OCI-LY7 (cell line): ENCODE data around the gene C6orf132. TPM values are rescaled to one million over a fixed set of nuclear protein-coding genes. Genes with fewer than 3 reads are reported as not detected.

Experiments
- BruUV-seq: library from RNA; stranded (reverse); fragments of 400-500 nt; replicated peaks from 2 replicates; lab custom pipeline; 2021; lab: Mats Ljungman, UMichigan
- CTCF ChIA-PET: fragments of 300-600 bp; sonication (Branson Sonifier 250); formaldehyde crosslinking; loops from one replicate; lab custom pipeline; 2022; ENCODE audit warnings: antibody characterized with exemption; ENCODE audit not compliant: unreplicated experiment; lab: Charles Lee
- POLR2A ChIA-PET: fragments of 300-600 bp; sonication (Branson Sonifier 250); formaldehyde crosslinking; loops from one replicate; lab custom pipeline; 2022; ENCODE audit warnings: antibody characterized with exemption; lab: Charles Lee
- DNase-seq: peaks from one replicate; pipeline ENCODE4 v3.0.0-alpha.2; 2015; ENCODE audit warnings: low spot score
- H2AFZ ChIP-seq: fragments of 200-600 bp; sonication (generic), shearing (Covaris generic); 2 replicates; pipeline ENCODE4 v1.6.1; 2014; ENCODE audit warnings: mild to moderate bottlenecking, antibody characterized with exemption, low read length, moderate library complexity
- H3K27ac ChIP-seq: fragments of 200-600 bp; sonication (generic); 2 replicates; pipeline ENCODE4 v1.5.1; 2014; ENCODE audit warnings: mixed run types, low read depth, mild to moderate bottlenecking, moderate library complexity, low read length, inconsistent platforms; ENCODE audit not compliant: poor library complexity, severe bottlenecking
- H3K36me3 ChIP-seq: fragments of 200-600 bp; sonication (generic); 2 replicates; pipeline ENCODE4 v1.6.1; 2014; ENCODE audit warnings: mild to moderate bottlenecking, antibody characterized with exemption, low read length, moderate library complexity, mixed read lengths; ENCODE audit not compliant: insufficient read depth
- H3K4me1 ChIP-seq: fragments of 200-600 bp; sonication (generic); 2 replicates; pipeline ENCODE4 v1.5.1; 2014; ENCODE audit warnings: mild to moderate bottlenecking, low read length; ENCODE audit not compliant: insufficient read depth, poor library complexity, severe bottlenecking
- H3K4me2 ChIP-seq: fragments of 200-600 bp; sonication (generic); 2 replicates; pipeline ENCODE4 v1.6.1; 2014; ENCODE audit warnings: mild to moderate bottlenecking, low read length
- H3K4me3 ChIP-seq: fragments of 200-600 bp; sonication (generic); 2 replicates; pipeline ENCODE4 v1.5.1; 2014; ENCODE audit warnings: mild to moderate bottlenecking, low read depth, low read length; ENCODE audit not compliant: poor library complexity, severe bottlenecking
- H3K79me2 ChIP-seq: fragments of 200-600 bp; sonication (generic); 2 replicates; pipeline ENCODE4 v1.6.1; 2016; ENCODE audit warnings: low read depth, mild to moderate bottlenecking, low read length, moderate library complexity, mixed read lengths; ENCODE audit not compliant: insufficient read depth
- H3K9me2 ChIP-seq: fragments of 200-600 bp; sonication (generic); 2 replicates; pipeline ENCODE4 v1.6.1; 2016; ENCODE audit warnings: mild to moderate bottlenecking, low read length, mixed read lengths; ENCODE audit not compliant: insufficient read depth
- H3K9me3 ChIP-seq: fragments of 200-600 bp; sonication (generic); 2 replicates; pipeline ENCODE4 v1.6.1; 2014; ENCODE audit warnings: mild to moderate bottlenecking, mixed run types, low read length, mixed read lengths
- H4K20me1 ChIP-seq: fragments of 200-600 bp; sonication (generic); 2 replicates; pipeline ENCODE4 v1.6.1; 2014; ENCODE audit warnings: mild to moderate bottlenecking, antibody characterized with exemption, low read length, moderate library complexity, mixed read lengths; ENCODE audit not compliant: insufficient read depth
- EZH2phosphoT487 ChIP-seq: fragments of 200-600 bp; sonication (generic); IDR thresholded peaks from 2 replicates; pipeline ENCODE4 v1.6.1; 2018; ENCODE audit warnings: low read depth, borderline replicate concordance, mild to moderate bottlenecking, mixed run types, antibody characterized with exemption, low read length, moderate library complexity, mixed read lengths
- intact Hi-C: fragments of 100-400 bp; cut with micrococcal nuclease; formaldehyde crosslinking; loops from one replicate; pipeline ENCODE4 v1.10.0; 2022; ENCODE audit not compliant: unreplicated experiment
- total RNA-seq, 2 experiments: library from RNA; depleted of rRNA in 1 of 2; stranded (reverse); fragments of >200 nt in 1 of 2; shearing (Covaris generic) in 1 of 2; gene quantifications; 2 replicates each; pipeline ENCODE4 v1.2.3, GENCODE V29; 2014 to 2022
- TF ChIP-seq, protein P1 (sequence below): fragments of 200-600 bp; sonication (generic); conservative IDR thresholded peaks from 2 replicates; pipeline ENCODE4 v1.5.1; 2014; ENCODE audit warnings: mild to moderate bottlenecking, antibody characterized with exemption, low read length, moderate library complexity, mixed read lengths

Gene C6orf132
- total RNA-seq, 2 experiments from 2014 or later = 0.03 TPM; not detected in 1

- no peaks in the 10 kb centered on the region for H3K9me3 ChIP-seq
- CTCF ChIA-PET = no interaction called here
- DNase-seq = no peak
- intact Hi-C loops = no loop called here
- no peaks in the 10 kb centered on the region for H3K36me3 ChIP-seq
- no peak overlapping the region for H3K4me2 ChIP-seq
- H3K27ac ChIP-seq = no peak overlapping the region
- H4K20me1 ChIP-seq = no peaks in the 10 kb centered on the region
- no peak overlapping the region for H2AFZ ChIP-seq
- TF ChIP-seq EZH2phosphoT487 = no peak
- TF ChIP-seq, protein P1, sequence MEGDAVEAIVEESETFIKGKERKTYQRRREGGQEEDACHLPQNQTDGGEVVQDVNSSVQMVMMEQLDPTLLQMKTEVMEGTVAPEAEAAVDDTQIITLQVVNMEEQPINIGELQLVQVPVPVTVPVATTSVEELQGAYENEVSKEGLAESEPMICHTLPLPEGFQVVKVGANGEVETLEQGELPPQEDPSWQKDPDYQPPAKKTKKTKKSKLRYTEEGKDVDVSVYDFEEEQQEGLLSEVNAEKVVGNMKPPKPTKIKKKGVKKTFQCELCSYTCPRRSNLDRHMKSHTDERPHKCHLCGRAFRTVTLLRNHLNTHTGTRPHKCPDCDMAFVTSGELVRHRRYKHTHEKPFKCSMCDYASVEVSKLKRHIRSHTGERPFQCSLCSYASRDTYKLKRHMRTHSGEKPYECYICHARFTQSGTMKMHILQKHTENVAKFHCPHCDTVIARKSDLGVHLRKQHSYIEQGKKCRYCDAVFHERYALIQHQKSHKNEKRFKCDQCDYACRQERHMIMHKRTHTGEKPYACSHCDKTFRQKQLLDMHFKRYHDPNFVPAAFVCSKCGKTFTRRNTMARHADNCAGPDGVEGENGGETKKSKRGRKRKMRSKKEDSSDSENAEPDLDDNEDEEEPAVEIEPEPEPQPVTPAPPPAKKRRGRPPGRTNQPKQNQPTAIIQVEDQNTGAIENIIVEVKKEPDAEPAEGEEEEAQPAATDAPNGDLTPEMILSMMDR = no peak
- BruUV-seq = no TSS peak
- POLR2A ChIA-PET = interaction anchor here (1.6 kb wide), 1 partner anchor 10 kb away, joined by 4 read pairs; no protein-coding TSS in a partner anchor
- no peaks in the 10 kb centered on the region for H3K4me1 ChIP-seq
- no peaks in the 10 kb centered on the region for H3K9me2 ChIP-seq
- no peaks in the 10 kb centered on the region for H3K79me2 ChIP-seq
- H3K4me3 ChIP-seq = no peak overlapping the region
Measured at GRCh38 chr6:42090819-42091717, 51.4 kb downstream of the C6orf132 start.

DNA sequence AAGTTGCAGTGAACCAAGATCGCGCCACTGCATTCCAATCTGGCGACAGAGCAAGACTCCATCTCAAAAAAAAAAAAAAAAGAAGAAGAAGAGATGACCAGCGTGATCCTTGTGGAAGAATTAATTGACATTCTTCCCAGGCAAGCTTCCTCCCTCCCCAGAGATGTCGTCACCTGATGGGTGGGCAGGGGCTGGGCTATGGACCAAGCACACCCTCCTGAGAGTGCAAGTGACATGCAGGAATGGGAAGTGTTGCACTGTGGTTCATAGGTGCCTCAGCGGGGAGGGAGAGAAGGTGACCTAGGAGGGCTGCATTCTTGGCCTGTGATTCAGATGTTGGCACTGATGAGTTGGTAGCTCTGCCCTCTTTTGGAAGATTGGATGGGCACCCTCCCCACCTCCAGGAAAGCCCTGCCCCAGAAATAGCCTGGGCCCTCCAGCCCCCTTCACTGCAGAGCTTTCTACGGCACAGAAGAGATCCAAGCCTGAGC, 54.3 kb downstream of the C6orf132 start:
- no TSS peak for BruUV-seq
- ChIA-PET POLR2A (interaction anchor here (0.6 to 0.7 kb wide), 2 partner anchors 37 to 301 kb away, joined by 3 read pairs; partner anchors contain the start of gene TOMM6), CTCF (no interaction called here)

More for the DNA sequence above, 54.3 kb downstream of the C6orf132 start:
- H3K4me2 ChIP-seq = no peak overlapping the region
- TF ChIP-seq, protein P1 = no peak
- no peaks in the 10 kb centered on the region for H3K4me1 ChIP-seq
- H3K36me3 ChIP-seq = no peaks in the 10 kb centered on the region
- H3K4me3 ChIP-seq = no peak overlapping the region
- no peaks in the 10 kb centered on the region for H3K79me2 ChIP-seq
- H3K9me3 ChIP-seq = no peaks in the 10 kb centered on the region
- H3K27ac ChIP-seq = no peak overlapping the region
- no peaks in the 10 kb centered on the region for H3K9me2 ChIP-seq
- H4K20me1 ChIP-seq = no peaks in the 10 kb centered on the region
- no peak overlapping the region for H2AFZ ChIP-seq
- intact Hi-C loops = no loop called here
- no peak for DNase-seq
